GM12873 (cell line): Measurements from ENCODE around the gene CUX1.

Experiments used
- CTCF ChIP-seq: IDR thresholded peaks from 2 replicates; pipeline ENCODE4 v1.5.1; 2012; ENCODE audit warnings: low read depth, mild to moderate bottlenecking, moderate library complexity, low read length, control low read depth; ENCODE audit not compliant: insufficient read depth; ENCODE audit errors: missing control alignments

The CUX1 gene

GRCh38 chr7:102096706-102097427 lies 279.4 kb downstream of the CUX1 start:
- TF ChIP-seq CTCF: no peak

GRCh38 chr7:102097601-102098161 lies 280.3 kb downstream of the CUX1 start:
- TF ChIP-seq CTCF: no peak

- no peak for TF ChIP-seq CTCF
Measured at GRCh38 chr7:102098986-102099385, 281.6 kb downstream of the CUX1 start.

- TF ChIP-seq CTCF: no peak
Measured at GRCh38 chr7:102099474-102099873, 282.0 kb downstream of the CUX1 start.

- TF ChIP-seq CTCF: no peak
Measured at GRCh38 chr7:102101111-102101551, 283.7 kb downstream of the CUX1 start.

- no peak for TF ChIP-seq CTCF
Measured at GRCh38 chr7:102101926-102102325, 284.5 kb downstream of the CUX1 start.

- no peak for TF ChIP-seq CTCF
Measured at GRCh38 chr7:102103027-102103372, 285.6 kb downstream of the CUX1 start.
